Activated CD8-positive, alpha-beta memory T cell treated with anti-CD3 and anti-CD28 coated beads, Interleukin-2, amount 50 U/mL, for 24 hours (primary cell): Measurements from ENCODE around the gene SUPT3H.

Source experiments
- DNase-seq: peaks from one replicate; pipeline ENCODE4 v3.0.0-alpha.2; 2020; ENCODE audit errors: extremely low read depth

Gene SUPT3H

DNA sequence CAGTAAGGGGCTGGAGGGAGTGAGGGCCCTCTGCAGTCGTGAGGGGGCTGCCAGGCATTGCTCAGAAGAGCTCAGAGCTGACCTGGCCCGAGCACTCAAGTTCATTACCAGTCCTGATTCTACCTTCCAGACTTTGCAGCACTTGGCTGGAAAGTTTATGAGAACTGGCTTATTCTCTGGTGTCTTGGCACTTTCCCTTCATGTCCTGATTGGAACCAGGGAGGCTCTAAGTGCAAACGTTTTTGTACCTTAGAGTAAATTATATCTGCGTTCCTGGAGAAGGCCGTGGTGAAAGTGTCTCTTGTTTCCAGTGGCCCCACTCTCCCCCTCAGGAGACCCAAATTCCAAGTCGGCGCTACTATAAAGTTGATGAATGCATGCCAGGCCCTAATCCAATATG is 587.9 kb downstream of the SUPT3H start:
- DNase-seq: no peak

DNA sequence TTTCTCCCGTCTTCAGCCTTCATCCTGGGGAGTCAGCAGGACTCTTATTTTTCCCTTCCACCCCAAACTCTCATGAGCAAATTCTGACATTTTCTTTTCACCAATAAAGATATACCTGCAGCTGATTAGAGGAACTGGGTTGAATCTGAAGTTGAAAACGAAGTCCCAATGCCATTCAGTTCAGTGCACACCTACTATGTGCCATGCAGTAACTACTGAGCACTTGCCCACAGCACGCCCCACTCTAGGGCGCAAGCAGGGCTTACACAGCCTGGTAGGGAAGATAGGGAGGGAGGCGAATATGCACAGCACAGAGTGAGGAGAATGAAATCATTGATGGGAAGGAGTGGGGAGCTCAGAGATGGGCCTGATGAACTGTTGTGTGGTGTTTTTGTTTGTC is 588.7 kb downstream of the SUPT3H start:
- DNase-seq: no peak

DNA sequence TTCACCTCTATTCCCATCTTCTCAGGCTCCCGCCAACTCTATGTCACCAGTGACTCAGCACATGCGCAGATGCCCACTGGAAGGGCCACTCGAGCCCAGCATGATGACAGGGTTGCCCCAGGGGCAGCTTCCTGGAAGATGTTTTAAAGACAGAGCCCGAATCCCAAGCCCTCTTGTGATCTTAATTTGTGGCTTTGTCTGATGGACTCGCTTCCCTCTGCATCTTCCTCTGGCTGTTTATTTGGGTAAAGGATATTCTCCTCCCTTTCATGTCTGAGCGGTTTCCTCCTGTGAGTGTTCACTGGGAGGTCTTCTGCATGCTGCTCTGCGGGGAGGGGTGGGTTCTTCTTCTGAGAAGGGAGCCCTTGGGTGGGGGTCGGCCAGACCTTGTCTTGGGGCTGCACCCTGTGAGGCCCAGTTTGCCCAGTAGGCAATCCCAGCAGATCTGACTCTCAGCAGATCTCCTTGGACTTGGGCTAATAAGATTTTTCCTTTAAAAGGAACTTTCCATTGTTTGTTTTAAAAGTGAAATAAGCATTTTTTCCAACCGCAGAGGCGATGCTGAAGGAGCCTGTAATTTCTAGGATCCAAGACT is 589.2 kb downstream of the SUPT3H start:
- DNase-seq: no peak

DNA sequence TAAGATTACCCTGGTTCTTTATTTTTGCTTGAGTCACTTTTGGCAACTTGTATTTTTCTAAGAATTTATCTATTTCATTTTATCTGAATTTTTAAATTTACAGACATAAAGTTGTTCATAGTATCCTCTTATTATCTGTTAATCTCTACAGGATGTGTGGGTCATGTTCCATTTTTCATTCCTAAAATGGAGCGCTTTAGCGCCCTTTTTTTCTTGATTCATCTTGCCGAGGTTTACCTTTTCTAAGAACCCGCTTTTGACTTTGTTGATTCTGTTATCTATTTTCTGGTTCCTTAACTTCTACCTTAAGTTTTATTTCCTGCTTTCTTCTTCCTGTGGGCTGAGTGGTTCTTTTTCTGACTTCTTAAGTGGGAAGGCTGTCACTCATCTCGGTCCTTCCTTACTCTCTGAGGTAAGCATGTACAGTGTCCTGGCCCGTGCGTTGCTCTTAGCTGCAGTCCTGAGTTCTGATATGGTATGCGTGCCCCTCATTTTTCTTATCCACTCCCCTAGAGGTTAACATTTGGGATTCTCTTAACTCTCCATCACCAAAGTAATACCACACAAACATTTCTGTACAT is 590.4 kb downstream of the SUPT3H start:
- no peak for DNase-seq

DNA sequence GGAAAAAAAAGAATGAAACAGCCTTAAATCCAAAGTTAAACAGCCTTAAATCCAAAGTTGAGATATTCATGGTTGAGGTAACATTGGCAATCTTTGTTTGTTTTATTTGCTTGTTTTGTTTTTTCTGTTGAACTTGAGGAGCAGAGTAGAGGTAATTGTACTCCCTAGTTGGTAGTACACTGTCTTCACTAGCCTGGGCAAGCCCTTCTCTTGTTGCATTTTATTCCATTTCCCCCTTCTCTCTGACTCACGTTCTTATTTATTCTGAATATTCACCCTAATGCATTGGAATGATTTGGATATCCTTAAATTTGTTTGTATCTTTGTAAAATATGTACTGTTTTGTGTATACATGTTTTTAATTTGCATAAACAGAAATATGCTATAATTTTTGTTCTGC is 592.6 kb downstream of the SUPT3H start:
- DNase-seq: no peak

DNA sequence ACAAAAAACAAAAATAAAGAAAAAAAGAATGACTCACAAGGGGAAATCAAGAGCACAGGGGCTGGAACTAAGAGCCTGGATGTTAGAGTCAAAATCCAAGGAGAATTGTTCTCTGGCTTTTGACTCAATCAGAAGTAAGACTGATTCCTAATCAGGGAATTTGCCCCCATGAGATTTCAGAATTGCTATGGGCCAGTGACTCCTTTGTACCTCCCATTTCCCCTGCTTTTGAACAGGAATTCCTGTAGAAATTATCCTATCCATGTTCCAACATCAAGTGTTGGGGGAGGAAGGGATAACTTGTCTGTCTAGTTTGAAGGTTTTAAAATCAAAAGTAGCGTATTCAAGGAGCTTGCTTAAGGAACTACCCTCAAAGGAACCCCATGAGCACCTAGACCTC is 593.5 kb downstream of the SUPT3H start:
- DNase-seq: no peak

DNA sequence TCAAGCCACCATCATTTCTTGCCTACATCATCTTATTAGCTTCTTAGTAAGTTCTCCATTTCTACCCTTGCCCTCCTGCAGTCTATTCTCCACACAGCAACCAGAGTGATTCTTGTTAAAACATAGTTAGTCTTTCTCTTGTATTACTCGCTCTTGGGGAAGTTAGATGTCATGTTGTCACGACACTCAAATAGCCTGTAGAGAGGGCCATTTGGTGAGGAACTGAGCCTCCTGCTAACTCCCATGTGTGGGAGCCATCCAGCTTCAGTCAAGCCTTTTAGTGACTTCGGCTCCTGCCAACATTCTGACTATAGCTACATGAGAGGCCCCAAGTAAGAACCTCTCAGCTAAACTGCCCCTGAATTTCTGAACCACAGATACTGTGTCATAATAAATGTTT is 594.8 kb downstream of the SUPT3H start:
- no peak for DNase-seq

DNA sequence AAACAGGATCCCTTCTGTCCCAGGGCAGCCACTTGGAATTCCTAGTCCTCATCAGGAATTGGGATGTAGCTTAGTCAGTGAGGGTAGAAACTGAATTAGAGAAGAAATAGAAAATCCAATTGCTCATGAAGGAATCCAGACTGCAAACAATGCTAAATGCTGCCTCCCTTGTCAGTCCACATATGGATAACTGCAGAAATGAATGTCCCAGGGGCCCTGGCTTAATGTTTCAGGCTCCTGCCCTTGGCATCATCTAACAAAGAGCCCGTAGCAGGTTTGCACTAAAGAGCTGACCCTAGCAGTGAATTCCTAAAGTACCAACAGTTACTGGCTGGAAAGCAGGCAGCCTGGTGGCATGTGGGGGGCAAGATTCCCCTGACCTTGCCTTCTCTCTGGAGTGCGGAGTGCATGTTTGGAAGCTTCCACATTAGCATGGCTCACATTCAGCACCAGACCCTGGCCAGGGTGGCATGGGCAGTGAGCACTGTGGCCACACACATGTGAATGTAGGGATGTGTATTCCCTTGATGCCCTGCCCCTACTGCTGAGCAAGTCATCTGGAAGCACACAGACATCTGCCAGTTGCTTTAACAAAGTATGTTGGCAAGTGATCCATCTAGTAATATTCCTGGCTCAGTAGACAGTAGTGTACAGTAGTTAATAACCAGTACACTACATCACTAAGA is 595.7 kb downstream of the SUPT3H start:
- DNase-seq: no peak

DNA sequence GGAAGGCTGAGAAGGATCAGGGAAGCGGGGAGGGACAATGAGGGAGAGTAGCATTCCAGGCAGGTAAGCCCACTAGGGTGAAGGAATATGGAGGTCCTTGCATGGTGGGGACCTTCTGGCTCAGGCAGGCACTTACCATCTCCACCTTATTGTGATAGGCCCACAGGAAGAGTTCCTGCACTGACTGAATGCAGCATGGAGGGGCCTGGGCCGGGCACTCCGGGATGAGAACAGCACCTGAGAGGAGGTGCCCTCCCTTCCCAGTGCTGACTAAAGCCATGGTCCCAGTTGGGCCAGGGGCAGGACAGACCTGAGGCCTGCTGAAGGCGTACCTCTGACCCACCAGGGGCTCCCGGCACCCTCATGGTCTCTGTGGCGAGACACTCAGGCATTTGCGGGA is 597.6 kb downstream of the SUPT3H start:
- no peak for DNase-seq

DNA sequence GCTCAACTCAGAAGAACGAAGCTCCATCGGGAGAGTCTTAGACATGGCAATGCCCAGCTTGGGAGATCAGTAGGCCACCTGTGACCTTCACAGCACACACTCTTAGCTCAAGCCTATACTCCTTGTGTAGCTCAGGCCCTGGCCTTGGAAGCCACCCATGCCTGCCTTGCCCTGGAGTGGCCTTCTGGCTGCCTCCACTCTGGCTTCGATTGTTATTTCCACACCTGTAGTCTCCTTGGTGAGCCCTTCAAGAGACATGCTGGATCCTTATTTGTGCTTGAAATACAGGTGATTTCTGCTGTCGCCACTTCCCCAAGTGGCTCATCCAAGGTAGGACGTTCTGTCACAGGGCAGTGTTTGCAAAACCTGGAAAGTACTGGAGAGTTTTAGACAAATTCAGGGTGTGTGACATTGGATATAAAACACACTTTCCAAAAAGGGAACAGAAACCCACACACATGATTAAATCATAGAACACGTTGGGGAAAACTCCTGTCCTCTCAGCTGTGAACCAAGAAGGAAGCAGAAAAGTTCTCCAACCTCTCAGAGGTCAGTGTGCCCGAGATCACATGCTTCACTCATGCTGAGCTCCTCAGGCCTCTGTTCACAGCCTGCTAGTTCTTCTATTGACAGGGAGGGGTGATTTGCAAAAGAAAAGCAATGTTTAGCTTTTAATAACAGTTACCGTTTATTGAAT is 598.5 kb downstream of the SUPT3H start:
- no peak for DNase-seq
